Measurements from ENCODE around the gene ALKBH5. TPM values are rescaled to one million over a fixed set of nuclear protein-coding genes. Genes with fewer than 3 reads are reported as not detected.
A peak's percentile ranks its signal among the peaks of the same experiment; 100 is the strongest.

Gene ALKBH5
- total RNA-seq = 100 to 1,000 TPM; 122 to 127 TPM

DNA sequence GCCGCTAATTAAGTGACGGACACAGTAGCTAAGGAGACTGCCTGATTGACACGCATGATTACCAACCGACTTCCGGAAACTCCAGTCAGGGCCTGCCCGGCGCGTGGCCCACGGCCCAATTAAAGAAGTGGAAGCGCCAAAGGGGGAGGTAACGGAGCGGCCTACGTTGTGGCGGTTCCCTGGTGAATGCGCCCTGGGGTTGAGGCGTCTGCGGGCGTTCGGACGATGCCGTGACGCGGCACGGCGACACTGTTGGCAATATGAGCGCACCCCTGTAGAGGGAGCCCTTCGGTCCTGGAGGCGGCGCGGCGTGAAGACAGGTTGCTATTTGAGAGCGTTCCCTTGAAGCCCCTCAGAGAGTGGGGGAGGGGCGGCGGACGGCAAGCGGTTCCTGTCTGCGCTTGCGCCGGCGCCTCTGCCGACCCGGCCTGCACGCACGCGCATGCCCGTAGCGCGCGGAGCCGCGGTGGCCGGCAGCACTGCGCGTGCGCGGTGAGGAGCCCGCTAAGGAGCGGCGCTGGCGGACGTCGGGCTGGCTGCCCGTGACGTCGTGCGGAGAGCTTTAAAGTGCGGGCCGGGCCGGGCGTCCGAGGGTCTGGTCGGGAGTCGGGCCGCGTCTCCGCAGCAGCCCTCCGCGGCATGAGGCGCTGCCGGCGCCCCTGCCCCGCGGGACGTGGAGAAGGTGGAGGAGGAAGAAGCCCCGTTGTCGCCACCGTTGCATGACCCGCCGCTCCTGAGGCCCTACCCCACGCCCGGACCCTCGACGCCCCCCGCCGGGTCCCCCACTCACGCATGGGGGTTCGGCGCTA lies at the start of gene ALKBH5:
Gene ALKBH5, plus strand, starts transcription at position 495 of the 809 bp plus-strand sequence. CDS start 416 bp downstream, outside the sequence.
- Mint-ChIP-seq H3K4me3 (peak within 1 kb of the TSS; percentile 91), H3K36me3 (peaks cover 37% of the 10 kb centered on the region), H3K4me1 (ENCODE audit: low read depth) (peaks cover 51% of the 10 kb centered on the region), H3K27me3 (no peaks in the 10 kb centered on the region), H3K27ac (peak within 1 kb of the TSS; percentile 99), H3K9me3 (no peaks in the 10 kb centered on the region)
- POLR2A ChIA-PET = interaction anchor here (0.6 to 2.0 kb wide), 8 partner anchors 15 to 346 kb away, joined by 3 to 7 read pairs (median 4); no protein-coding TSS in a partner anchor
- intact Hi-C loops (cut with micrococcal nuclease) = loop anchor here (1.0 to 10.0 kb wide), 9 partner anchors 25 to 671 kb away; partner anchors contain the start of genes ATPAF2, DRG2, GID4 and LLGL1
- DNase-seq = peak; percentile 98
- CTCF ChIA-PET = interaction anchor here (0.6 to 13.2 kb wide), 8 partner anchors 21 to 145 kb away, joined by 3 to 140 read pairs (median 3); no protein-coding TSS in a partner anchor

DNA sequence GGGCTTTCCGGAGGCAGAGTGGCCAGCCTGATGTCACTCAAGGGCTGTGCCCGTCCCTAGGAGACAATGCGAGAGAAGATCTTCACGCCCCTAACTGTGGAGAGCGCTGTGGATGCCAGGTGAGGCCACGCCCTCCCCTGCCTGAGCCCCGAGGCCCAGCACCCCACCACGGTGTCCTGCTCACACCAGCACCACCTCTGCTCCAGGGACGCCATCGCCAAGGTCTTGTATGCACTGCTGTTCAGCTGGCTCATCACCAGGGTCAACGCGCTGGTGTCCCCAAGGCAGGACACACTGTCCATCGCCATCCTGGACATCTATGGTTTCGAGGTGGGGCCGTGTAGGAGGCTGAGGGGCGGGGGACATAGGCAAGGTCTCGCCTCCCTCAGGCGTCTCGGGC lies 47.3 kb upstream of the ALKBH5 start:
- ChIA-PET POLR2A (no interaction called here), CTCF (no interaction called here)
- Mint-ChIP-seq H3K4me3 (no peak overlapping the region), H3K27me3 (no peaks in the 10 kb centered on the region), H3K27ac (no peak overlapping the region), H3K9me3 (no peaks in the 10 kb centered on the region), H3K4me1 (ENCODE audit: low read depth) (no peaks in the 10 kb centered on the region), H3K36me3 (no peaks in the 10 kb centered on the region)
- intact Hi-C loops (cut with micrococcal nuclease) = no loop called here
- no peak for DNase-seq

DNA sequence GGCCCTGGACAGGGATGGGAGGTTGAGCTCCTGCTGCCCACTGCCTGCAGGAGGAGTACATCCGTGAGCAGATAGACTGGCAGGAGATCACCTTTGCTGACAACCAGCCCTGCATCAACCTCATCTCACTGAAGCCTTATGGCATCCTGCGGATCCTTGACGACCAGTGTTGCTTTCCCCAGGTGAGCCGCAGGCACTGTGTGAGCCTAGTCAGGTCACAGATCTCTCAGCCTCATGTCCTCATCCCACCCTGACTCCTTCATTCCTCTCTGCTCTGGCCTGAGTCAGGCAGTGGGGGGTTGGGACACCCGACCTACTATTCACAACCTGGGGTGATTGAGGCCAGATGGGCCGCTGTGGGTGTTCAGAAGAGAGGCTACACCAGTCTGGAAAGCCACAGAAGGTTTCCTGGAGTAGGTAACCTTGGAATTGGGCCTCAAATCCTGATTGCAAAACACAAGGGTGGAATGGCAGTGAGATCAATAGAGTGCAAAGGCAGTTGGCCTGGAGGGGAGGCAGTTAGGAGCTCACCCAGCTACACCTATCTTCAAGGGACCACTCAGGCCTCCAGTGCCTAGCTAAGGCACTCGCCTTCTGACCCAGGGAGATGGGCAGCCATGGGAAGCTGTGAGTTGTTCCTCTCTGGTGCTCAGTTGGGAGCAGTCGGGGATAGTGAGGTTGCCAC lies 45.4 kb upstream of the ALKBH5 start:
- intact Hi-C loops (cut with micrococcal nuclease) = no loop called here
- no peaks in the 10 kb centered on the region for H3K9me3 Mint-ChIP-seq
- ChIA-PET CTCF (interaction anchor here (1.1 to 10.4 kb wide), 2 partner anchors 9 to 48 kb away, joined by 3 to 140 read pairs; partner anchors contain the start of gene ALKBH5), POLR2A (interaction anchor here (0.6 kb wide), 1 partner anchor 78 kb away, joined by 3 read pairs; no protein-coding TSS in a partner anchor)
- H3K4me3 Mint-ChIP-seq = no peak overlapping the region
- H3K27me3 Mint-ChIP-seq = no peaks in the 10 kb centered on the region
- no peaks in the 10 kb centered on the region for H3K4me1 Mint-ChIP-seq (ENCODE audit: low read depth)
- H3K36me3 Mint-ChIP-seq = no peaks in the 10 kb centered on the region
- DNase-seq = no peak
- no peak overlapping the region for H3K27ac Mint-ChIP-seq

DNA sequence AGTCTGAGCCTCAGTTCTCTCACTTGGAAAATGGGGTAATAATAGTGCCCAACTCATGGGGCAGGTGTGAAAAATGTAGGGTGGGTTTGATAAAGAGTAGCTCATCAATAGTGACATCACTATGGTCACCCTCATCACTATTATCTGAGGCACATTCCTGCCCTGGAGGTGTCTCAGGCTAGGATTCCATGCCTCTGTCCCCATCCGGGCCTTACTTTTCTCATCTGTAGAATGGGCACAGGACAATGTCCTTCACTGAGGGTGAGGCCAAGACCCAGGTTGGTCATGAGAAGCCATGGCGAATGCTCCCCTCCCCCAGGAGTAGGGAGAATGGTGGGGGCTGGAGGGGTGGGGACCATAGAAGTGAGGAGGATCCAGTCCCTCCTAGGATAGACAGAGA lies 44.5 kb upstream of the ALKBH5 start:
- Mint-ChIP-seq H3K36me3 (no peaks in the 10 kb centered on the region), H3K27me3 (no peaks in the 10 kb centered on the region), H3K27ac (no peak overlapping the region), H3K9me3 (no peaks in the 10 kb centered on the region), H3K4me3 (no peak overlapping the region), H3K4me1 (ENCODE audit: low read depth) (no peaks in the 10 kb centered on the region)
- CTCF ChIA-PET = interaction anchor here (1.1 to 10.4 kb wide), 2 partner anchors 8 to 47 kb away, joined by 3 to 140 read pairs; partner anchors contain the start of gene ALKBH5
- intact Hi-C loops (cut with micrococcal nuclease) = no loop called here
- no peak for DNase-seq
- POLR2A ChIA-PET = no interaction called here

DNA sequence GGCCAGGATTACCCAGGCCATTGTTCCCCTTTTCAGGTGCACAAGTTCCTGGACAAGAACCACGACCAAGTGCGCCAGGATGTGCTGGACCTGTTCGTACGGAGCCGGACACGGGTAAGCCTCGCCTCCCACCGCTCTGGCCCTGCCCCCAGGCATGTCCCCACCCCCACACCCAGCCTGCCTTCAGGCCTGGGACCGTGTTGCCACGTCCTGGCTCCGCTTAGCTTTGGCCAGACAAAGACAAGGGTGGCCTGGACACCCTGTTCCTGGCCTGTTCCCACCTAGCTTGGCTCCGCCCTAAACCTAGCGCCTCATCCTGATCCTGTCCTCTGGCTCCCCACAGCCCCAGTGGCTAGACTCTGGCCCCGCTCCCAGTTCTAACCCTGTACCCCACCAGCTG lies 44.1 kb upstream of the ALKBH5 start:
- Mint-ChIP-seq H3K4me1 (ENCODE audit: low read depth) (no peaks in the 10 kb centered on the region), H3K36me3 (no peaks in the 10 kb centered on the region), H3K9me3 (no peaks in the 10 kb centered on the region), H3K4me3 (no peak overlapping the region), H3K27ac (no peak overlapping the region), H3K27me3 (no peaks in the 10 kb centered on the region)
- intact Hi-C loops (cut with micrococcal nuclease) = no loop called here
- ChIA-PET CTCF (interaction anchor here (0.9 to 10.4 kb wide), 3 partner anchors 8 to 91 kb away, joined by 3 to 140 read pairs (median 4); partner anchors contain the start of gene ALKBH5), POLR2A (no interaction called here)
- DNase-seq = no peak

- Mint-ChIP-seq H3K27ac (no peak overlapping the region), H3K27me3 (no peaks in the 10 kb centered on the region), H3K4me1 (ENCODE audit: low read depth) (no peaks in the 10 kb centered on the region), H3K4me3 (no peak overlapping the region), H3K9me3 (no peaks in the 10 kb centered on the region), H3K36me3 (no peaks in the 10 kb centered on the region)
- POLR2A ChIA-PET = no interaction called here
- CTCF ChIA-PET = interaction anchor here (0.9 to 10.4 kb wide), 5 partner anchors 13 to 90 kb away, joined by 3 to 140 read pairs (median 5); partner anchors contain the start of gene ALKBH5
- DNase-seq = no peak
- intact Hi-C loops (cut with micrococcal nuclease) = no loop called here
Observed at GRCh38 chr17:18139949-18140348, 43.7 kb upstream of the ALKBH5 start.

DNA sequence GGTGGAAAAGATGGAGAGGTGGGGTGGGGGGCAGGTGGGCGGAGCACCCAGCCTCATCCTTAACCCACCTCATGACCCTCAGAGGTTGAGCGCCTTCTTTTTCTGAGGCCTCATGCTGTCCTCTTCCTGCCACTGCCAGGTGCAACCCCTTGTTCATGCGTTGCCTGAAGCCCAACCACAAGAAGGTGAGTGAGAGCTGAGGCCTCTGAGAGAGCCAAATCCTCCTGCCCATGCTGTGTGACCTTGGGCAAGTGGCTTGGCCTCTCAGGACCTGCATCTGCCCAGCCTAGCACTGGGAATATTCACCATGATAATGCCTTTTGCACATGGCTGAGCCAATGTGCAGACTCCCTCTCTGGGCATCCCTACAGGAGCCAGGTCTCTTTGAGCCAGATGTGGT lies 43.0 kb upstream of the ALKBH5 start:
- Mint-ChIP-seq H3K4me3 (no peak overlapping the region), H3K36me3 (no peaks in the 10 kb centered on the region), H3K27ac (no peak overlapping the region), H3K9me3 (no peaks in the 10 kb centered on the region), H3K4me1 (ENCODE audit: low read depth) (no peaks in the 10 kb centered on the region), H3K27me3 (no peaks in the 10 kb centered on the region)
- ChIA-PET CTCF (interaction anchor here (0.6 to 10.4 kb wide), 9 partner anchors 11 to 135 kb away, joined by 3 to 140 read pairs (median 5); partner anchors contain the start of gene ALKBH5), POLR2A (no interaction called here)
- intact Hi-C loops (cut with micrococcal nuclease) = loop anchor here (1.0 kb wide), 2 partner anchors 45 to 77 kb away; no protein-coding TSS in a partner anchor
- DNase-seq = no peak

- ChIA-PET CTCF (interaction anchor here (0.6 to 10.4 kb wide), 11 partner anchors 10 to 179 kb away, joined by 3 to 140 read pairs (median 5); partner anchors contain the start of gene ALKBH5), POLR2A (interaction anchor here (1.7 kb wide), 1 partner anchor 43 kb away, joined by 4 read pairs; no protein-coding TSS in a partner anchor)
- Mint-ChIP-seq H3K4me1 (ENCODE audit: low read depth) (no peaks in the 10 kb centered on the region), H3K27ac (no peak overlapping the region), H3K36me3 (no peaks in the 10 kb centered on the region), H3K27me3 (no peaks in the 10 kb centered on the region), H3K4me3 (no peak overlapping the region), H3K9me3 (no peaks in the 10 kb centered on the region)
- no peak for DNase-seq
- intact Hi-C loops (cut with micrococcal nuclease) = loop anchor here (1.0 kb wide), 2 partner anchors 44 to 76 kb away; no protein-coding TSS in a partner anchor
Observed at GRCh38 chr17:18141210-18141803, 42.3 kb upstream of the ALKBH5 start.

DNA sequence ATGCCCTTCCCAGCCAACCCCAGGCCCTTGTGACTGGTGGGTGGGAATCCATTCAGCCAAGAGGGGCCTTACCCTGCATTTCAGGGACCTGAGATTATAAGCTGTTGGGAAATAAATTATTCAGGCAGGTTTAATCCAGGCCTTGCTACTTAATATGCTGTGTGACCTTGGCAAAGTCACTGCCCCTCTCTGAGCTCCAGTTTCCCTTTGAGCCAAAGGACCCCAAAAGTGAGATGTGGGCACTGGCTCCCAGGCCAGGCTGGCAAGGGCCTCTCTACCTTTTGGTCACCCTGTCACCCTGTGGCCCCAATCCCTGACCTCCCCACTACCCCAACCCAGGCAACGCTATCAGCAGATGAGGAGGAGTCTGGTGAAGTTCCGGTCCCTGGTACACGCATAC lies 41.2 kb upstream of the ALKBH5 start:
- Mint-ChIP-seq H3K27ac (no peak overlapping the region), H3K9me3 (no peaks in the 10 kb centered on the region), H3K4me3 (no peak overlapping the region), H3K4me1 (ENCODE audit: low read depth) (no peaks in the 10 kb centered on the region), H3K36me3 (no peaks in the 10 kb centered on the region), H3K27me3 (no peaks in the 10 kb centered on the region)
- POLR2A ChIA-PET = interaction anchor here (1.7 kb wide), 1 partner anchor 42 kb away, joined by 4 read pairs; no protein-coding TSS in a partner anchor
- CTCF ChIA-PET = interaction anchor here (0.9 to 10.4 kb wide), 6 partner anchors 11 to 178 kb away, joined by 3 to 140 read pairs (median 8); partner anchors contain the start of gene ALKBH5
- intact Hi-C loops (cut with micrococcal nuclease) = no loop called here
- no peak for DNase-seq

GRCh38 chr17:18143044-18143936 lies 40.3 kb upstream of the ALKBH5 start:
- Mint-ChIP-seq H3K9me3 (no peaks in the 10 kb centered on the region), H3K4me3 (no peak overlapping the region), H3K27me3 (no peaks in the 10 kb centered on the region), H3K4me1 (ENCODE audit: low read depth) (no peaks in the 10 kb centered on the region), H3K27ac (no peak overlapping the region), H3K36me3 (no peaks in the 10 kb centered on the region)
- ChIA-PET CTCF (interaction anchor here (0.7 to 10.4 kb wide), 8 partner anchors 9 to 177 kb away, joined by 3 to 140 read pairs (median 6); partner anchors contain the start of gene ALKBH5), POLR2A (interaction anchor here (1.7 kb wide), 1 partner anchor 41 kb away, joined by 4 read pairs; no protein-coding TSS in a partner anchor)
- no peak for DNase-seq
- intact Hi-C loops (cut with micrococcal nuclease) = no loop called here

Data from activated CD4-positive, alpha-beta memory T cell treated with anti-CD3 and anti-CD28 coated beads for 36 hours (primary cell).